ENCODE data around the gene MEGF8. TPM values are rescaled to one million over a fixed set of nuclear protein-coding genes. Genes with fewer than 3 reads are reported as not detected.

Gene MEGF8
- total RNA-seq, 1 donor from 2014 or later, result 7.1 TPM

GRCh38 chr19:42293948-42294347 lies 31.5 kb upstream of the MEGF8 start:
- no peak overlapping the region for H3K4me3 ChIP-seq (ENCODE audit: low read depth, low read length)
- no peak for TF ChIP-seq CTCF (IDR thresholded peaks at IDR 0.05; ENCODE audit: insufficient read depth, low read length, severe bottlenecking)
- H3K36me3 ChIP-seq (ENCODE audit: control insufficient read depth, insufficient read depth, low read length), result peaks cover 51% of the 10 kb centered on the region
- FAIRE-seq, result peak; percentile 13
- no peaks in the 10 kb centered on the region for H3K27me3 ChIP-seq (ENCODE audit: control insufficient read depth, insufficient read depth, low read length)
- DNase-seq (ENCODE audit: low read depth), result no peak

GRCh38 chr19:42294471-42295137 lies 30.8 kb upstream of the MEGF8 start:
- no peak for FAIRE-seq
- no peaks in the 10 kb centered on the region for H3K27me3 ChIP-seq (ENCODE audit: control insufficient read depth, insufficient read depth, low read length)
- H3K36me3 ChIP-seq (ENCODE audit: control insufficient read depth, insufficient read depth, low read length), result peaks cover 46% of the 10 kb centered on the region
- TF ChIP-seq CTCF (IDR thresholded peaks at IDR 0.05; ENCODE audit: insufficient read depth, low read length, severe bottlenecking), result no peak
- no peak overlapping the region for H3K4me3 ChIP-seq (ENCODE audit: low read depth, low read length)
- no peak for DNase-seq (ENCODE audit: low read depth)

GRCh38 chr19:42295342-42295741 lies 30.1 kb upstream of the MEGF8 start:
- TF ChIP-seq CTCF (IDR thresholded peaks at IDR 0.05; ENCODE audit: insufficient read depth, low read length, severe bottlenecking), result no peak
- peaks cover 41% of the 10 kb centered on the region for H3K36me3 ChIP-seq (ENCODE audit: control insufficient read depth, insufficient read depth, low read length)
- no peak for DNase-seq (ENCODE audit: low read depth)
- H3K27me3 ChIP-seq (ENCODE audit: control insufficient read depth, insufficient read depth, low read length), result no peaks in the 10 kb centered on the region
- no peak for FAIRE-seq
- H3K4me3 ChIP-seq (ENCODE audit: low read depth, low read length), result no peak overlapping the region

GRCh38 chr19:42295831-42296525 lies 29.5 kb upstream of the MEGF8 start:
- H3K27me3 ChIP-seq (ENCODE audit: control insufficient read depth, insufficient read depth, low read length), result no peaks in the 10 kb centered on the region
- FAIRE-seq, result peak; percentile 50
- no peak overlapping the region for H3K4me3 ChIP-seq (ENCODE audit: low read depth, low read length)
- H3K36me3 ChIP-seq (ENCODE audit: control insufficient read depth, insufficient read depth, low read length), result peaks cover 35% of the 10 kb centered on the region
- DNase-seq (ENCODE audit: low read depth), result peak; percentile 64
- peak; percentile 95 for TF ChIP-seq CTCF (IDR thresholded peaks at IDR 0.05; ENCODE audit: insufficient read depth, low read length, severe bottlenecking)

- H3K4me3 ChIP-seq (ENCODE audit: low read depth, low read length), result no peak overlapping the region
- TF ChIP-seq CTCF (IDR thresholded peaks at IDR 0.05; ENCODE audit: insufficient read depth, low read length, severe bottlenecking), result no peak
- no peak for FAIRE-seq
- no peak for DNase-seq (ENCODE audit: low read depth)
- peaks cover 26% of the 10 kb centered on the region for H3K36me3 ChIP-seq (ENCODE audit: control insufficient read depth, insufficient read depth, low read length)
- H3K27me3 ChIP-seq (ENCODE audit: control insufficient read depth, insufficient read depth, low read length), result no peaks in the 10 kb centered on the region
Measured at GRCh38 chr19:42297039-42297438, 28.4 kb upstream of the MEGF8 start.

Measured in bronchial epithelial cell (primary cell).